Measurements from ENCODE around the gene GTF2IRD1. TPM values are rescaled to one million over a fixed set of nuclear protein-coding genes. Genes with fewer than 3 reads are reported as not detected.

Gene GTF2IRD1
- total RNA-seq, 2 donors from 2014 or later: 18.3 to 29.5 TPM

- Histone ChIP-seq H3K27me3 (no peaks in the 10 kb centered on the region), H3K27ac (no peak overlapping the region), H3K36me3 (no peaks in the 10 kb centered on the region), H3K4me1 (no peaks in the 10 kb centered on the region), H3K4me3 (no peak overlapping the region), H3K9ac (ENCODE audit: low read depth in 2 of 2, low read length in 2 of 2) (no peak overlapping the region), H3K9me3 (no peaks in the 10 kb centered on the region)
- TF ChIP-seq, protein P1, sequence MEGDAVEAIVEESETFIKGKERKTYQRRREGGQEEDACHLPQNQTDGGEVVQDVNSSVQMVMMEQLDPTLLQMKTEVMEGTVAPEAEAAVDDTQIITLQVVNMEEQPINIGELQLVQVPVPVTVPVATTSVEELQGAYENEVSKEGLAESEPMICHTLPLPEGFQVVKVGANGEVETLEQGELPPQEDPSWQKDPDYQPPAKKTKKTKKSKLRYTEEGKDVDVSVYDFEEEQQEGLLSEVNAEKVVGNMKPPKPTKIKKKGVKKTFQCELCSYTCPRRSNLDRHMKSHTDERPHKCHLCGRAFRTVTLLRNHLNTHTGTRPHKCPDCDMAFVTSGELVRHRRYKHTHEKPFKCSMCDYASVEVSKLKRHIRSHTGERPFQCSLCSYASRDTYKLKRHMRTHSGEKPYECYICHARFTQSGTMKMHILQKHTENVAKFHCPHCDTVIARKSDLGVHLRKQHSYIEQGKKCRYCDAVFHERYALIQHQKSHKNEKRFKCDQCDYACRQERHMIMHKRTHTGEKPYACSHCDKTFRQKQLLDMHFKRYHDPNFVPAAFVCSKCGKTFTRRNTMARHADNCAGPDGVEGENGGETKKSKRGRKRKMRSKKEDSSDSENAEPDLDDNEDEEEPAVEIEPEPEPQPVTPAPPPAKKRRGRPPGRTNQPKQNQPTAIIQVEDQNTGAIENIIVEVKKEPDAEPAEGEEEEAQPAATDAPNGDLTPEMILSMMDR (IDR thresholded peaks at IDR 0.05): no peak
- no peak for DNase-seq
- intact Hi-C loops (cut with DNase I): no loop called here
Observed at GRCh38 chr7:74499835-74500388, 46.2 kb downstream of the GTF2IRD1 start.

GRCh38 chr7:74501298-74501697 lies 47.6 kb downstream of the GTF2IRD1 start:
- no peaks in the 10 kb centered on the region for H3K27me3 ChIP-seq
- DNase-seq: no peak
- no peak overlapping the region for H3K27ac ChIP-seq
- no peaks in the 10 kb centered on the region for H3K9me3 ChIP-seq
- no peak overlapping the region for H3K4me3 ChIP-seq
- H3K9ac ChIP-seq (ENCODE audit: low read depth in 2 of 2, low read length in 2 of 2): no peak overlapping the region
- H3K36me3 ChIP-seq: no peaks in the 10 kb centered on the region
- intact Hi-C loops (cut with DNase I): no loop called here
- TF ChIP-seq, protein P1 (IDR thresholded peaks at IDR 0.05): no peak
- no peaks in the 10 kb centered on the region for H3K4me1 ChIP-seq

DNA sequence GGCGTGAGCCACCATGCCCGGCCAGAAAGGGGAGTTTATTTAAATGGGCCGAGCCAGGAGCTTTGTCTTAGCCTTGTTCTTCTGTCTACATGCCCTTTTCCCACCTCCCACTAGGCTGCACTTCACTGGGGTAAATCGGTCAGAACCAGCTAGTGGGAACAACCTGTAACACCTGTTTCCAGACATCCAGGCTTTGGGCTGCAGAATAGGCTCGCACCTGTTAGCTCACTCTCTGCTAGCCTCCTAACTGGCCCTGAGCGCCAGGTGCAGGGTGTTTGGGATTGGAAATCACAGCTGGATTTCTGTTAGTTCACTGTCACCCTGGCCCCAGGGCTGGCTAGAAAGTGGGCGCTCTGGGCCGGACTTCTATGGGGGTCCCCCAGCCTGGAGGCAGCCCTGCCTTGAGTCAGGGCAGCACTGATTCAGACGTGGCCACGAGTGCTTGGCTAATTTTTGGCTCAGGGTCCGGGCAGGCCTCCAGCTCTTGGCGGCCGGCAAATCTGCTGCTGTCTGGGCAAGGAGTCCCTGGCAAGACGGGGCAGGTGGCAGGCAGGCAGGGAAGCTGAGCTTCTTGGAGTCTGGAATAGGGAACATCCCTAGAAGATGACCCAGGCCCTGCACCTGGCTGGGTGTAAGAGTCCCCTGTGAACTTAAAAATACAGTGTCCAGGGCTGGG lies 48.6 kb downstream of the GTF2IRD1 start:
- no peaks in the 10 kb centered on the region for H3K36me3 ChIP-seq
- DNase-seq: no peak
- no peaks in the 10 kb centered on the region for H3K4me1 ChIP-seq
- H3K27me3 ChIP-seq: no peaks in the 10 kb centered on the region
- H3K9me3 ChIP-seq: no peaks in the 10 kb centered on the region
- H3K9ac ChIP-seq (ENCODE audit: low read depth in 2 of 2, low read length in 2 of 2): no peak overlapping the region
- TF ChIP-seq, protein P1 (IDR thresholded peaks at IDR 0.05): no peak
- H3K4me3 ChIP-seq: no peak overlapping the region
- no peak overlapping the region for H3K27ac ChIP-seq
- intact Hi-C loops (cut with DNase I): no loop called here

GRCh38 chr7:74503061-74503460 lies 49.4 kb downstream of the GTF2IRD1 start:
- Histone ChIP-seq H3K9ac (ENCODE audit: low read depth in 2 of 2, low read length in 2 of 2) (no peak overlapping the region), H3K36me3 (no peaks in the 10 kb centered on the region), H3K9me3 (no peaks in the 10 kb centered on the region), H3K4me1 (no peaks in the 10 kb centered on the region), H3K27me3 (no peaks in the 10 kb centered on the region), H3K4me3 (no peak overlapping the region), H3K27ac (no peak overlapping the region)
- no peak for DNase-seq
- TF ChIP-seq, protein P1 (IDR thresholded peaks at IDR 0.05): no peak
- intact Hi-C loops (cut with DNase I): no loop called here

DNA sequence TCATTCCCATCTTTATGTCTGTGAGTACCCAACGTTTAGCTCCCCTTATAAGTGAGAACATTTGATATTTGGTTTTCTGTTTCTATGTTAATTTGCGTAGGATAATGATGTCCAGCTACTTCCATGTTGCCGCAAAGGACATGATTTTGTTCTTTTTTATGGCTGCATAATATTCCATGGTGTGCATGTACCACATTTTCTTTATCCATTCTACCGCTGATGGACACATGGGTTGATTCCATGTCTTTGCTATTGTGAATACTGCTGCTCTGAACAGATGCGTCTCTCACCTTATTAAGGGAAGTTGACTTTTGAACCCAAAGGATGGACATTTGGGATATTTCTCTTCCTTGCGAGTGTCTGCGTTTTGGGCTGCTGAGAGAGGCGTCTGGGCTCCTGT lies 50.2 kb downstream of the GTF2IRD1 start:
- H3K27ac ChIP-seq: no peak overlapping the region
- H3K9ac ChIP-seq (ENCODE audit: low read depth in 2 of 2, low read length in 2 of 2): no peak overlapping the region
- H3K4me3 ChIP-seq: no peak overlapping the region
- intact Hi-C loops (cut with DNase I): no loop called here
- no peaks in the 10 kb centered on the region for H3K4me1 ChIP-seq
- H3K36me3 ChIP-seq: no peaks in the 10 kb centered on the region
- no peak for DNase-seq
- no peaks in the 10 kb centered on the region for H3K27me3 ChIP-seq
- TF ChIP-seq, protein P1 (IDR thresholded peaks at IDR 0.05): no peak
- H3K9me3 ChIP-seq: no peaks in the 10 kb centered on the region
